ENCODE measurements around the gene KMT2C.
"Not testable (repeated sequence)": the region's sequence is repeated elsewhere in the genome, so short reads cannot be mapped to it uniquely, and the experiment has no call there.

KMT2C gene

DNA sequence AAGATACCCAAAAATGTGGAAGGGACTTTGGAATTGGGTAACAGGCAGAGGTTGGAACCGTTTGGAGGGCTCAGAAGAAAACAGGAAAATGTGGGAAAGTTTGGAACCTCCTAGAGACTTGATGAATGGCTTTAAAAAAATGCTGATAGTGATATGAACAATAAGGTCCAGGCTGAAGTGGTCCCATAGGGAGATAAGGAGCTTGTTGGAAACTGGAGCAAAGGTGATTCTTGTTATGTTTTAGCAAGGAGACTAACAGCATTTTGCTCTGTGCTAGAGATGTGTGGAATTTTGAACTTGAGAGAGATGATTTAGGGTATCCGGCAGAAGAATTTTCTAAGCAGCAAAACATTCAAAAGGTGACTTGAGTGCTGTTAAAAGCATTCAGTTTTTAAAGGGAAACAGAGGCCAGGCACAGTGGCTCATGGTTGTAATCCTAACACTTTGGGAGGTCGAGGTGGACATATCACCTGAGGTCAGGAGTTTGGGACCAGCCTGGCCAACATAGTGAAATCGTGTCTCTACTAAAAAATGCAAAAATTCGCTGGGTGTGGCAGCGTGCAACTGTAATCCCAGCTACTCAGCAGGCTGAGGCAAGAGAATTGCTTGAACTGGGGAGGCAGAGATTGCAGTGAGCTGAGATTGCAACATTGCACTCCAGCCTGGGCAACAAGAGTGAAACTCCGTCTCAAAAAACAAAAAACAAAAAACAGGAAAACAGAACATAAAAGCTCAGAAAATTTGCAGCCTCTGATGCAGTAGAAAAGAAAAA lies 34.6 kb upstream of the KMT2C start:
- H3K27ac ChIP-seq (ENCODE audit: low read length); H3K36me3 ChIP-seq (ENCODE audit: insufficient read depth, low read length); H3K9ac ChIP-seq (ENCODE audit: low read depth, low read length); H3K4me2 ChIP-seq (ENCODE audit: insufficient read depth, low read length); H3K79me2 ChIP-seq (ENCODE audit: insufficient read depth, low read length); H2AFZ ChIP-seq (ENCODE audit: low read depth, low read length); H3K4me1 ChIP-seq (ENCODE audit: insufficient read depth, low read length); H3K4me3 ChIP-seq (ENCODE audit: low read depth in 1 of 2, low read length in 2 of 2); H3K9me3 ChIP-seq (ENCODE audit: insufficient read depth, low read length, severe bottlenecking); ATAC-seq (ENCODE audit: insufficient read depth, low read depth); H3K27me3 ChIP-seq (ENCODE audit: insufficient read depth, low read length, poor library complexity); DNase-seq; H4K20me1 ChIP-seq (ENCODE audit: insufficient read depth, low read length): not testable (repeated sequence)

DNA sequence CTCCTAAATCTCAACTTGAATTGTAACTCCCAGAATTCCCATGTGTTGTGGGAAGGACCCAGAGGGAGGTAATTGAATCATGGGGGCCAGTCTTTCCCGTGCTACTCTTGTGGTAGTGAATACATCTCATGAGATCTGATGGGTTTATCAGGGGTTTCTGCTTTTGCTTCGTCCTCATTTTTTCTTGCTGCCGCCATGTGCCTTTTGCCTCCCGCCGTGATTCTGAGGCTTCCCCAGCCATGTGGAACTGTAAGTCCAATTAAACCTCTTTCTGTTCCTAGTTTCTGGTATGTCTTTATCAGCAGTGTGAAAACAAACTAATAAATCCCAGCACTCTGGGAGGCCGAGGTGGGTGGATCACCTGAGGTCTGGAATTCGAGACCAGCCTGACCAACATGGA lies 33.8 kb upstream of the KMT2C start:
- not testable (repeated sequence) for H3K9me3 ChIP-seq (ENCODE audit: insufficient read depth, low read length, severe bottlenecking); H2AFZ ChIP-seq (ENCODE audit: low read depth, low read length); H3K4me2 ChIP-seq (ENCODE audit: insufficient read depth, low read length); ATAC-seq (ENCODE audit: insufficient read depth, low read depth); H3K27me3 ChIP-seq (ENCODE audit: insufficient read depth, low read length, poor library complexity); H3K4me3 ChIP-seq (ENCODE audit: low read depth in 1 of 2, low read length in 2 of 2); DNase-seq; H3K9ac ChIP-seq (ENCODE audit: low read depth, low read length); H3K36me3 ChIP-seq (ENCODE audit: insufficient read depth, low read length); H3K79me2 ChIP-seq (ENCODE audit: insufficient read depth, low read length); H4K20me1 ChIP-seq (ENCODE audit: insufficient read depth, low read length); H3K27ac ChIP-seq (ENCODE audit: low read length)
- peaks cover 10% of the 10 kb centered on the region for H3K4me1 ChIP-seq (ENCODE audit: insufficient read depth, low read length)

DNA sequence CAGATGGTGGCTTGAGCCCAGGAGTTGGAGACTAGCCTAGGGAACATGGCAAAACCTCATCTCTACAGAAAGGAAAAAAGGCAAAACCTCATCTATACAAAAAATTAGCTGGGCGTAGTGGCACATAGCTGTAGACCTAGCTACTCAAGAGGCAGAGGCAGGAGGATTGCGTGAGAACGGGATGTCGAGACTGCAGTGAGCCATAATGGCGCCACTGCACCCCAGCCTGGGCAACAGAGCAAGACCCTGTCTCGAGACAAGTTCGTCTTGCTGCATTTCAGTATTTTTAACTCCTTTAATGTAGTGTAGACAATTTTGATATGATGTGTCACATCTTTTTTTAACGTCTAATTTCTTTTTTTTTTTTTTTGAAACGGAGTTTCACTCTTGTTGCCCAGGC lies 31.4 kb upstream of the KMT2C start:
- H3K27ac ChIP-seq (ENCODE audit: low read length), result no peak overlapping the region

DNA sequence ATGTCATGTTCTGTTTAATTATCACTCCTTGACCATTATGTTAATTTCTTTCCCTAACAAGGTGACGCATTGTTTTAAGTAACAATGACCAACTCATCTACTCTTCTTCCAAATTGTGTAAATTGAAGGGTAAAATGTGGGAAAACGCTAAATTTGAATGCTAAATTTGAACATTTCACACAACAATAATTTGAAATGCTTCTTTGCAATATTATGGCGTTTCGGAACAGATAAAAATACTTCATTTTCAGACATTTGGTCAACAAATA lies 29.2 kb upstream of the KMT2C start:
- no peaks in the 10 kb centered on the region for H3K9me3 ChIP-seq (ENCODE audit: insufficient read depth, low read length, severe bottlenecking)
- H3K4me2 ChIP-seq (ENCODE audit: insufficient read depth, low read length), result peak overlapping the region; percentile 93
- H3K27me3 ChIP-seq (ENCODE audit: insufficient read depth, low read length, poor library complexity), result no peaks in the 10 kb centered on the region
- TF ChIP-seq, protein P1, sequence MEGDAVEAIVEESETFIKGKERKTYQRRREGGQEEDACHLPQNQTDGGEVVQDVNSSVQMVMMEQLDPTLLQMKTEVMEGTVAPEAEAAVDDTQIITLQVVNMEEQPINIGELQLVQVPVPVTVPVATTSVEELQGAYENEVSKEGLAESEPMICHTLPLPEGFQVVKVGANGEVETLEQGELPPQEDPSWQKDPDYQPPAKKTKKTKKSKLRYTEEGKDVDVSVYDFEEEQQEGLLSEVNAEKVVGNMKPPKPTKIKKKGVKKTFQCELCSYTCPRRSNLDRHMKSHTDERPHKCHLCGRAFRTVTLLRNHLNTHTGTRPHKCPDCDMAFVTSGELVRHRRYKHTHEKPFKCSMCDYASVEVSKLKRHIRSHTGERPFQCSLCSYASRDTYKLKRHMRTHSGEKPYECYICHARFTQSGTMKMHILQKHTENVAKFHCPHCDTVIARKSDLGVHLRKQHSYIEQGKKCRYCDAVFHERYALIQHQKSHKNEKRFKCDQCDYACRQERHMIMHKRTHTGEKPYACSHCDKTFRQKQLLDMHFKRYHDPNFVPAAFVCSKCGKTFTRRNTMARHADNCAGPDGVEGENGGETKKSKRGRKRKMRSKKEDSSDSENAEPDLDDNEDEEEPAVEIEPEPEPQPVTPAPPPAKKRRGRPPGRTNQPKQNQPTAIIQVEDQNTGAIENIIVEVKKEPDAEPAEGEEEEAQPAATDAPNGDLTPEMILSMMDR (IDR thresholded peaks at IDR 0.05; ENCODE audit: borderline replicate concordance, extremely low read depth, low read length, poor library complexity, severe bottlenecking), result no peak
- peak overlapping the region; percentile 84 to 94; a peak in 3 of 4 replicates for H3K4me3 ChIP-seq (ENCODE audit: low read depth in 1 of 2, low read length in 2 of 2)
- H3K9ac ChIP-seq (ENCODE audit: low read depth, low read length), result peak overlapping the region; percentile 100
- peak overlapping the region; percentile 100 for H2AFZ ChIP-seq (ENCODE audit: low read depth, low read length)
- DNase-seq (no peak), ATAC-seq (ENCODE audit: insufficient read depth, low read depth) (no peak)
- H3K27ac ChIP-seq (ENCODE audit: low read length), result peak overlapping the region; percentile 99
- H4K20me1 ChIP-seq (ENCODE audit: insufficient read depth, low read length), result no peaks in the 10 kb centered on the region
- no peaks in the 10 kb centered on the region; the same call in 1 of the 2 replicates for H3K36me3 ChIP-seq (ENCODE audit: insufficient read depth, low read length)
- peaks cover 7% of the 10 kb centered on the region for H3K79me2 ChIP-seq (ENCODE audit: insufficient read depth, low read length)
- H3K4me1 ChIP-seq (ENCODE audit: insufficient read depth, low read length), result peaks cover 18% of the 10 kb centered on the region

More for the DNA sequence above, 31.4 kb upstream of the KMT2C start:
- no peaks in the 10 kb centered on the region for H3K27me3 ChIP-seq (ENCODE audit: insufficient read depth, low read length, poor library complexity)
- H2AFZ ChIP-seq (ENCODE audit: low read depth, low read length), result no peak overlapping the region
- TF ChIP-seq EZH2 (IDR thresholded peaks at IDR 0.05; ENCODE audit: borderline replicate concordance, low read depth, low read length, severe bottlenecking), result no peak
- TF ChIP-seq, protein P1 (IDR thresholded peaks at IDR 0.05; ENCODE audit: borderline replicate concordance, extremely low read depth, low read length, poor library complexity, severe bottlenecking), result no peak
- H3K36me3 ChIP-seq (ENCODE audit: insufficient read depth, low read length), result no peaks in the 10 kb centered on the region; the same call in 1 of the 2 replicates
- H3K4me1 ChIP-seq (ENCODE audit: insufficient read depth, low read length), result peaks cover 18% of the 10 kb centered on the region
- H4K20me1 ChIP-seq (ENCODE audit: insufficient read depth, low read length), result no peaks in the 10 kb centered on the region
- H3K4me2 ChIP-seq (ENCODE audit: insufficient read depth, low read length), result no peak overlapping the region
- no peak overlapping the region for H3K9ac ChIP-seq (ENCODE audit: low read depth, low read length)
- no peak for DNase-seq
- no peak for ATAC-seq (ENCODE audit: insufficient read depth, low read depth)
- peaks cover 7% of the 10 kb centered on the region for H3K79me2 ChIP-seq (ENCODE audit: insufficient read depth, low read length)
- H3K9me3 ChIP-seq (ENCODE audit: insufficient read depth, low read length, severe bottlenecking), result peaks cover 7% of the 10 kb centered on the region
- H3K4me3 ChIP-seq (ENCODE audit: low read depth in 1 of 2, low read length in 2 of 2), result no peak overlapping the region

Data from DND-41 (cell line).